ENCODE measurements around the gene ANTXR1. TPM values are rescaled to one million over a fixed set of nuclear protein-coding genes. Genes with fewer than 3 reads are reported as not detected.

ANTXR1 gene
- total RNA-seq, 1 experiment from 2014 or later: 33.1 TPM

DNA sequence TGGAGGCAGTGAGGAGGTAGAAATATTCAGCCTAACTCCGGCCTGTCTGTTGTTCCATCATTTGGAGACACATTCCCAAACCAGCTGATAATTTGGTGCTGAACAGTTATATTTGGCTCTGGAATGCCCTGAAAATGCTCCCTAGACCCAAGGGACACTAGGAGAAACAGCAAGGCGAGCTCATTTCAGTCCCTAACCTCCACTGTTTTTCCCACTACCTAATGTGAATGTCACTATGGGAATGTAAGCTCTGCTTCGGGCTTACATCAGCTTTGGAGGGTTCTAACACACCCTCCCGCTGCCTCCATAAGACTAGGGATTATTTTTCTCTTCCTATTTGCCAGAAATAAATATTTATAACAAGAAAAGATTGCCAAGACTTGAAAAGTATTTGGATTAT, 103.5 kb downstream of the ANTXR1 start:
- H3K36me3 Mint-ChIP-seq (ENCODE audit: insufficient read depth, unreplicated experiment): peaks cover 1% of the 10 kb centered on the region
- no TSS peak for BruUV-seq (replicated peaks)
- DNase-seq (ENCODE audit: unreplicated experiment): no peak
- H3K27ac Mint-ChIP-seq (ENCODE audit: low read depth, unreplicated experiment): no peak overlapping the region
- H3K9me3 Mint-ChIP-seq (ENCODE audit: unreplicated experiment): no peaks in the 10 kb centered on the region
- H3K4me3 Mint-ChIP-seq (ENCODE audit: unreplicated experiment): no peak overlapping the region
- H3K27me3 Mint-ChIP-seq (ENCODE audit: insufficient read depth, unreplicated experiment): no peaks in the 10 kb centered on the region
- ChIA-PET POLR2A (no interaction called here), CTCF (no interaction called here)
- intact Hi-C loops (cut with micrococcal nuclease): no loop called here
- no peak for TF ChIP-seq CTCF (IDR thresholded peaks at IDR 0.05; ENCODE audit: unreplicated experiment)
- no peaks in the 10 kb centered on the region for H3K4me1 Mint-ChIP-seq (ENCODE audit: insufficient read depth, unreplicated experiment)

DNA sequence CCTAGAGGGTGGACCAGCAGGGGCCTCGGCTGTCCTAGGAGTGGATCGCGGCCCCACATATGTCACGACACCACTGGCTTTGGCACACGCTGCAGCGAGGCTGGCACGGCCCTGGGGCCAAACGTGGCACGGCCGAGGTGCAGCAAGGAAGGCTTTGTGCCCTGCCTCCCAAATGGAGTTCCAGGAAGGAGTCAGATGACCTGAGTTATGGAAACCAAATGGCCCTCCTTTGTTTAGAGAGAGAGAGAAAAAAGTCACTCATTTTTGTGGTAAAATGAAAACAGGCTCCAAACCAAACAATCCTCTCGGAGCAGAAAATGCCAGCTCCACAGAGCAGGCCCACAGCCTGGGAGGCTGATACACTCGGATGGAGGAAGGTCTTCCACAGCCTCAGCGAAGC, 105.6 kb downstream of the ANTXR1 start:
- no peak for DNase-seq (ENCODE audit: unreplicated experiment)
- POLR2A ChIA-PET: no interaction called here
- BruUV-seq (replicated peaks): no TSS peak
- no peak overlapping the region for H3K4me3 Mint-ChIP-seq (ENCODE audit: unreplicated experiment)
- peaks cover 6% of the 10 kb centered on the region for H3K4me1 Mint-ChIP-seq (ENCODE audit: insufficient read depth, unreplicated experiment)
- no peaks in the 10 kb centered on the region for H3K9me3 Mint-ChIP-seq (ENCODE audit: unreplicated experiment)
- H3K27me3 Mint-ChIP-seq (ENCODE audit: insufficient read depth, unreplicated experiment): no peaks in the 10 kb centered on the region
- TF ChIP-seq CTCF (IDR thresholded peaks at IDR 0.05; ENCODE audit: unreplicated experiment): no peak
- H3K27ac Mint-ChIP-seq (ENCODE audit: low read depth, unreplicated experiment): no peak overlapping the region
- H3K36me3 Mint-ChIP-seq (ENCODE audit: insufficient read depth, unreplicated experiment): peaks cover 4% of the 10 kb centered on the region
- CTCF ChIA-PET: no interaction called here
- intact Hi-C loops (cut with micrococcal nuclease): no loop called here

DNA sequence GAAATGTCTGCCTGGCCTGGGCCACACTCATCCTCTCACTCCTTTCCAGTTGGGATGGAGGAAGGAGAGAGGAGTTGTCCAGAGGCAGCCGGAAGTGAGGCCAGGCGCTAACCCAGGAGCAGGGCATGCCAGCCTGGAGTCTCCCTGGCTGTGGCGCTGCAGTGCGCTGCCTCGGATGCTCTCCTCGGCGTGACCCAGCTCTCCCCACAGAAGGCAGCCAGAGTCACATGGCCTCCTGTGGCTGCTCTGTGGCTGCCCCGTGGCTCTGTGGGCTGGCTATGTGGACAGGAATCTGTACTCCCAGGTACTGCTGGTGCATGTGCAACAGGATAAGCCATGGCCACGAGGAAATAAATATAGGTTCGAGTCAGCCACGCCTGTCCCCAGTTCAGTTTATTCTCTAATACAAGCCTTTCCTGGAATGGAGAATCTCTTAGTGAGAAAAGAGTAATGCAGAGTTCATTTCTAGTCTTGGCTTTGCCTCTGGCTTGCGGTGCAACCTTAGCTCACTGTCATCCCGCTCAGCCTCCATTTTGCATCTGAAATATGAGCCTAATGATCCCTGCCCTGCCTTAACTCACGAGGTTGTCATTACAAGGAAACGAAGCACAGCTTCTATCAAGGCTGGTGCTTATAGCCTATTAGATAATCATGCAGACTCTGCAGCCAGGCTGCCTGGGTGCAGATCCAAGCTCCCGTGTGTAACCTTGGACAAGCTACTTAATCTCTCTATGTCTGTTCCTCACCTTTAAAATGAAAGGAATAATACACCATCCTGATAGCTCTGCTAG, 106.3 kb downstream of the ANTXR1 start:
- Mint-ChIP-seq H3K36me3 (ENCODE audit: insufficient read depth, unreplicated experiment) (peaks cover 4% of the 10 kb centered on the region), H3K4me3 (ENCODE audit: unreplicated experiment) (no peak overlapping the region), H3K27me3 (ENCODE audit: insufficient read depth, unreplicated experiment) (no peaks in the 10 kb centered on the region), H3K27ac (ENCODE audit: low read depth, unreplicated experiment) (no peak overlapping the region), H3K4me1 (ENCODE audit: insufficient read depth, unreplicated experiment) (peaks cover 6% of the 10 kb centered on the region), H3K9me3 (ENCODE audit: unreplicated experiment) (no peaks in the 10 kb centered on the region)
- CTCF ChIA-PET: interaction anchor here (0.6 to 1.6 kb wide), 3 partner anchors 8 to 189 kb away, joined by 3 read pairs; partner anchors contain the start of gene ANTXR1
- no peak for TF ChIP-seq CTCF (IDR thresholded peaks at IDR 0.05; ENCODE audit: unreplicated experiment)
- POLR2A ChIA-PET: interaction anchor here (1.0 kb wide), 1 partner anchor 49 kb away, joined by 4 read pairs; no protein-coding TSS in a partner anchor
- no TSS peak for BruUV-seq (replicated peaks)
- intact Hi-C loops (cut with micrococcal nuclease): no loop called here
- no peak for DNase-seq (ENCODE audit: unreplicated experiment)

DNA sequence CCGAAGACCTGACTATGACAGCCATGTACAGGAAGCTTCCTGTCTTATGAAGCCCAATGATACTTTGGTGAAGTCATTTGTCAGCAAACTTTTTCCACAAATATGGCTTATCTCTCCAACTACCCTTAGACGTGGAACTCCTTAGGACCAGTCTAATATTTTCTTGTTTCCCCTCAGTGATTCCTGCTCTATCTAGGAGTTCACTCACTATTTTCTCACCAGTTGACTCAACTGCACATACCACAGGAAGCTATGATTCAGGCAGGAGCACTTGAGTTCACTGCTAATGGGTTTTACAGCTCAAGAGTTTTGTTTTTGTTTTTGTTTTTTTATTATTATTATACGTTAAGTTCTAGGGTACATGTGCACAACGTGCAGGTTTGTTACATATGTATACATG, 109.3 kb downstream of the ANTXR1 start:
- BruUV-seq (replicated peaks): no TSS peak
- peak; percentile 9 for DNase-seq (ENCODE audit: unreplicated experiment)
- Mint-ChIP-seq H3K27me3 (ENCODE audit: insufficient read depth, unreplicated experiment) (no peaks in the 10 kb centered on the region), H3K36me3 (ENCODE audit: insufficient read depth, unreplicated experiment) (peaks cover 4% of the 10 kb centered on the region), H3K4me1 (ENCODE audit: insufficient read depth, unreplicated experiment) (peaks cover 6% of the 10 kb centered on the region), H3K27ac (ENCODE audit: low read depth, unreplicated experiment) (no peak overlapping the region), H3K4me3 (ENCODE audit: unreplicated experiment) (no peak overlapping the region), H3K9me3 (ENCODE audit: unreplicated experiment) (no peaks in the 10 kb centered on the region)
- ChIA-PET CTCF (interaction anchor here (1.0 kb wide), 1 partner anchor 184 kb away, joined by 3 read pairs; no protein-coding TSS in a partner anchor), POLR2A (interaction anchor here (0.6 to 1.9 kb wide), 2 partner anchors 17 to 128 kb away, joined by 3 to 4 read pairs; no protein-coding TSS in a partner anchor)
- intact Hi-C loops (cut with micrococcal nuclease): no loop called here
- no peak for TF ChIP-seq CTCF (IDR thresholded peaks at IDR 0.05; ENCODE audit: unreplicated experiment)
